ENCODE data around the gene MIF. TPM values are rescaled to one million over a fixed set of nuclear protein-coding genes. Genes with fewer than 3 reads are reported as not detected.

MIF gene
- total RNA-seq = 100 to 1,000 TPM; 495 to 579 TPM

- H3K36me3 Mint-ChIP-seq = peaks cover under 1% of the 10 kb centered on the region
- H3K27me3 Mint-ChIP-seq = no peaks in the 10 kb centered on the region
Measured at GRCh38 chr22:23893945-23894709, at the start of gene MIF. TSS of gene MIF (plus strand) at chr22:23894383. CDS start at chr22:23894475, 92 bp downstream.

DNA sequence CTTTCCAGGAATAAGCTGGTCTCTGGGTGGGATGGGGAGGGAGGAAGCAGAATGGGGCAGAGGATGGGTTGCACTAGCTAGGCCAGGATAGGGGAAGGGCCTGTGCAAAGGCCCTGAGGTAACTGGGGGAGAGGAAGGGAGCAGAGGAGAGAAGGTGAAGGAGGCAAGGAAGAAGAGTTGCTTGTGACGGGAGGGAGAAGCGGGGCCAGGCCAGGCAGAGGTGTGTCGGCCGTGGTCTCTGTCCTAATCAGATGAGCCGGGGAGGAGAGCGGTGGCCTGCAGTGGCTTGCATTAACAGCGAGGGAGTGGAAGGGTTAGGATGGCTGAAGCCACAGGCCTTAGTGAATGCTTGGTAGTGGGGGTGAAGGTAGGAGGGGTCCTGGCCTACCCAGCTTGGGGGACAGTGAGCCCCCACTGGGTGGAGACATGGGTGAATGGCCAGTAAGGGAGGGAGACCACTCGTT, 49.4 kb upstream of the MIF start:
- Mint-ChIP-seq H3K27ac (no peak overlapping the region), H3K36me3 (no peaks in the 10 kb centered on the region), H3K27me3 (no peaks in the 10 kb centered on the region), H3K9me3 (no peaks in the 10 kb centered on the region), H3K4me1 (ENCODE audit: low read depth in 2 of 2) (peaks cover 3 to 11% of the 10 kb centered on the region in 2 donors), H3K4me3 (no peak overlapping the region)
- no peak for ATAC-seq
- DNase-seq (ENCODE audit: low spot score) = peak; percentile 28

More at GRCh38 chr22:23893945-23894709, at the start of gene MIF:
- Mint-ChIP-seq H3K4me1 (ENCODE audit: low read depth in 2 of 2) (peaks cover 18 to 23% of the 10 kb centered on the region in 2 donors), H3K4me3 (peak within 1 kb of the TSS; percentile 84), H3K27ac (peak within 1 kb of the TSS; percentile 92 to 97), H3K9me3 (no peaks in the 10 kb centered on the region)
- ATAC-seq = peak; percentile 92 to 95
- peak; percentile 97 for DNase-seq (ENCODE audit: low spot score)

DNA sequence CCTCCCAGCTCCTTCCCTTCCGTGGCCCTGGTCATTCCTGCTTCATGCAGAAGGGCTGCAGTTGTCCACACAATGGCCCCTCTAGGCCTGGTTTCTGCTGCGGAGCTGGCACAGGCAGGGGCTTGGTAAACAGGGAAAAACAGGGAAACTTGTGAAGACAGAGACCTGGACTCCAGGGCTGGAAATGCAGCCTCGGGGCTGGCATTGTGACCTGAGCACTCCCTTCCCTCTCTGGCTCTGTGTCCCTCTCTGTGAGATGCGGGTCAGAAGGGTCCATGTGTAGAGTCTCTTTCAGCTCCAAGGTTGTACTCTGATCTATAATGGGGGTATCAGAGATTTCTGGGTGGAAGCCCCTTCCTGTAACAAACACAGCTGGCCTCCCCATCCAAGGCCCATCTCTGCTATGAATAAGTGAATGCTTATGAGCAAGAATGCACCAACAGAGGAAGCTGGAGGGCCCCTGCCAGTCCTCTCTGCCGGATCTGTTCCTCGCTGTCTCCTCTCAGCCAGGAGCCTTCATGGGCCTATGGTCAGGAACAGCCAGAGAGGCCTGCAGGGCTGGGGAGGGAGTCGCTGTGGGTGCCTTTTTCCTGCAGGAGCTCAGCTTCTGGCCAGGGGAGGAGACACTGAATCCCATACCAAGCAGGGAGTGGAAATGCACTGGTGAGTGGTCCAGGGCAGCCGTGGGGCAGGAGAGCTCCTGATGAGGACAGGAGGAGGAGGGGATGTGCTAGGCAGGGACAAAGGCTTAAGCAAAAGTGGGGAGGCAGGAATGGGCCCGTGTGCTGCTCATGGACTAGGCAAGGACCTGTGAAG, 48.7 kb upstream of the MIF start:
- H3K4me1 Mint-ChIP-seq (ENCODE audit: low read depth in 2 of 2) = peaks cover 0 to 14% of the 10 kb centered on the region in 2 donors
- no peaks in the 10 kb centered on the region for H3K27me3 Mint-ChIP-seq
- no peaks in the 10 kb centered on the region for H3K36me3 Mint-ChIP-seq
- no peak overlapping the region for H3K4me3 Mint-ChIP-seq
- no peak overlapping the region for H3K27ac Mint-ChIP-seq
- H3K9me3 Mint-ChIP-seq = no peaks in the 10 kb centered on the region
- DNase-seq (ENCODE audit: low spot score) (peak; percentile 18), ATAC-seq (no peak)

DNA sequence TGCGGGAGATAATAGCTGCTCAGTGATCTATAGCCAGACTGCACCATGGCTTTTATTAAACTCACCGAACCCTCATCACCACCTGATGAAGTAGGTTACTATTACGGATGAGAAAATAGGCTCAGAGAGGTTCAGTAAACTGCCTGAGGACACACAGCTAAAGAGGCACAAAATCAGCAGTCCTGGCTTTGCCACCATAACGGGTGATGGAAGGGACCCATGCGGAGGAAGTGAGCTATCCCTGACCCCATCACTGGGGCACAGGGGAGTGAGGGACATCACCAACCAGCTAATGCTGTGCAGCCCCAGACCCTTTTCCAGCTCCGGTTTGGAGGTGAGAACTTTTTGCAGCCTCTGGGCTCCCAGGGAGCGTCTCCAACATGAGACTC, 48.1 kb upstream of the MIF start:
- ATAC-seq (no peak), DNase-seq (ENCODE audit: low spot score) (peak; percentile 41)
- Mint-ChIP-seq H3K9me3 (no peaks in the 10 kb centered on the region), H3K27me3 (peaks cover 0 to 2% of the 10 kb centered on the region in 2 donors), H3K27ac (no peak overlapping the region), H3K4me3 (no peak overlapping the region), H3K36me3 (no peaks in the 10 kb centered on the region), H3K4me1 (ENCODE audit: low read depth in 2 of 2) (peaks cover 0 to 12% of the 10 kb centered on the region in 2 donors)

GRCh38 chr22:23847310-23847920, 46.8 kb upstream of the MIF start:
- DNase-seq (ENCODE audit: low spot score) (peak; percentile 31), ATAC-seq (no peak)
- Mint-ChIP-seq H3K27ac (no peak overlapping the region), H3K4me3 (no peak overlapping the region), H3K4me1 (ENCODE audit: low read depth in 2 of 2) (peaks cover 0 to 12% of the 10 kb centered on the region in 2 donors), H3K36me3 (no peaks in the 10 kb centered on the region), H3K27me3 (peaks cover 0 to 4% of the 10 kb centered on the region in 2 donors), H3K9me3 (no peaks in the 10 kb centered on the region)

GRCh38 chr22:23847991-23848864, 46.0 kb upstream of the MIF start:
- Mint-ChIP-seq H3K27ac (no peak overlapping the region), H3K9me3 (no peaks in the 10 kb centered on the region), H3K36me3 (no peaks in the 10 kb centered on the region), H3K4me1 (ENCODE audit: low read depth in 2 of 2) (peaks cover 0 to 12% of the 10 kb centered on the region in 2 donors), H3K27me3 (peaks cover 0 to 4% of the 10 kb centered on the region in 2 donors), H3K4me3 (no peak overlapping the region)
- peak; percentile 60 for DNase-seq (ENCODE audit: low spot score)
- ATAC-seq = no peak

- no peaks in the 10 kb centered on the region for H3K36me3 Mint-ChIP-seq
- ATAC-seq (peak; percentile 85 to 90), DNase-seq (ENCODE audit: low spot score) (peak; percentile 87)
- H3K27ac Mint-ChIP-seq = no peak overlapping the region
- H3K4me3 Mint-ChIP-seq = peak overlapping the region; percentile 10
- H3K9me3 Mint-ChIP-seq = no peaks in the 10 kb centered on the region
- H3K27me3 Mint-ChIP-seq = peaks cover 0 to 4% of the 10 kb centered on the region in 2 donors
- H3K4me1 Mint-ChIP-seq (ENCODE audit: low read depth in 2 of 2) = peaks cover 0 to 11% of the 10 kb centered on the region in 2 donors
Measured at GRCh38 chr22:23849009-23850006, 44.9 kb upstream of the MIF start.

- H3K36me3 Mint-ChIP-seq = no peaks in the 10 kb centered on the region
- H3K9me3 Mint-ChIP-seq = no peaks in the 10 kb centered on the region
- no peak overlapping the region for H3K4me3 Mint-ChIP-seq
- H3K27ac Mint-ChIP-seq = no peak overlapping the region
- DNase-seq (ENCODE audit: low spot score) (no peak), ATAC-seq (no peak)
- H3K4me1 Mint-ChIP-seq (ENCODE audit: low read depth in 2 of 2) = peaks cover 0 to 4% of the 10 kb centered on the region in 2 donors
- peaks cover 0 to 4% of the 10 kb centered on the region in 2 donors for H3K27me3 Mint-ChIP-seq
Measured at GRCh38 chr22:23850136-23850611, 44.0 kb upstream of the MIF start.

DNA sequence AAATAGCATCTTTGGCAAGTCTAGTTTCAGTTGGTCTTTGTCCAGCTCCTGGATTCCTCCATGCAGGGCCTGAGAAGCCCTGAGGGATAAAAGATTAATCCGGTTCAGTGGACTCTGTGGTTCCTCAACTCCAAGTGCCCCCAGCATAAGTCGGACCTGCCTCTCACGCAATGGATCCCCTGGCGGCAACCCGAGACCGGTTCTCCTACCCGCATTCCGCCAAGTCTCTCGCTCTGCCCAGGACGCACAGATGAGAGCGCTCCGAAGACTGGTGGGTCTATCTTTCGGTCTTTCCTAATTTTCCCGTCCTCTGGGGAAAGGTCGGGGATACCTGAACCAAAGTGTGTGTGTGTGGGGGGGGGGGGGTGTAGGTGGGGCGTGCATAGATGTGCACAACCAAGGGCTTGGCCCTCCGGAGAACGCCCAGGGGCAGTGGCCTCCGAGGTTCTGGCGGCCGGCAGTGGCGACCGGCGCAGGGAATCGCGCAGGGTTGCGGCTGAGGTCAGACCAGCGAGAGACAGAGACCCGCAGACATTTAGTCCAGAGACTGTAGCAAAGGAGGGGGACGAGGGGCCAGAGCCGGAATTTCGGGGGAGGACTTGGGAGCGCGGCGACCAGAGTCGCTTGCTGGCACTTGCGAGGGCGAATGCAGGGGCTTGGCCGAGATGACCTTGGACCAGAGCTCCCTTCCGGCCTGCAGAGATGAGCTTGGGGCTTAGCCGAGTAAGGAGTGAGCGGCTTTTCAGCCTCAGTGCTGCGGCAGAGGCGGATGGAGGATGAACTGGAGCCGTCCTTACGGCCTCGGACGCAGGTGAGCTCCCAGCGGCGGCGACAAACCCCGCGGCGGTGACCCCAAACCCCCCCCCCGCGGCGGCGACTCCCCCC, 37.2 kb upstream of the MIF start:
- no peaks in the 10 kb centered on the region for H3K36me3 Mint-ChIP-seq
- no peaks in the 10 kb centered on the region for H3K9me3 Mint-ChIP-seq
- ATAC-seq (peak; percentile 66 to 68), DNase-seq (ENCODE audit: low spot score) (peak; percentile 60)
- H3K4me1 Mint-ChIP-seq (ENCODE audit: low read depth in 2 of 2) = peaks cover 21 to 22% of the 10 kb centered on the region in 2 donors
- peak overlapping the region; percentile 83 to 91 for H3K27ac Mint-ChIP-seq
- H3K4me3 Mint-ChIP-seq = peak overlapping the region; percentile 92
- no peaks in the 10 kb centered on the region for H3K27me3 Mint-ChIP-seq

GRCh38 chr22:23857606-23858483, 36.3 kb upstream of the MIF start, which contains the start of gene SLC2A11:
TSS of gene SLC2A11 (plus strand) at chr22:23857875. CDS start at chr22:23858000, 125 bp downstream.
- H3K27ac Mint-ChIP-seq = peak within 1 kb of the TSS; percentile 83 to 91
- H3K4me1 Mint-ChIP-seq (ENCODE audit: low read depth in 2 of 2) = peaks cover 21 to 22% of the 10 kb centered on the region in 2 donors
- H3K36me3 Mint-ChIP-seq = no peaks in the 10 kb centered on the region
- ATAC-seq = peak; percentile 98
- H3K27me3 Mint-ChIP-seq = no peaks in the 10 kb centered on the region
- H3K9me3 Mint-ChIP-seq = no peaks in the 10 kb centered on the region
- H3K4me3 Mint-ChIP-seq = peak within 1 kb of the TSS; percentile 92
- peak; percentile 98 for DNase-seq (ENCODE audit: low spot score)
